ES-I3 (cell line): ENCODE results near the gene CHSY1.

Source experiments
- H3K36me3 ChIP-seq: 2 replicates; pipeline ENCODE4 v1.6.1; 2013; ENCODE audit warnings: mild to moderate bottlenecking, low read length, control low read depth, moderate library complexity; ENCODE audit not compliant: insufficient read depth
- H3K4me1 ChIP-seq: 2 replicates; pipeline ENCODE4 v1.6.1; 2013; ENCODE audit warnings: mild to moderate bottlenecking, control low read depth, low read length; ENCODE audit not compliant: insufficient read depth
- H3K9ac ChIP-seq: 2 replicates; pipeline ENCODE4 v1.6.1; 2013; ENCODE audit warnings: low read depth, mild to moderate bottlenecking, low read length, moderate library complexity
- H3K9me3 ChIP-seq: 2 replicates; pipeline ENCODE4 v1.6.1; 2013; ENCODE audit warnings: mild to moderate bottlenecking, low read length, moderate library complexity; ENCODE audit not compliant: control insufficient read depth, insufficient read depth

Gene CHSY1

DNA sequence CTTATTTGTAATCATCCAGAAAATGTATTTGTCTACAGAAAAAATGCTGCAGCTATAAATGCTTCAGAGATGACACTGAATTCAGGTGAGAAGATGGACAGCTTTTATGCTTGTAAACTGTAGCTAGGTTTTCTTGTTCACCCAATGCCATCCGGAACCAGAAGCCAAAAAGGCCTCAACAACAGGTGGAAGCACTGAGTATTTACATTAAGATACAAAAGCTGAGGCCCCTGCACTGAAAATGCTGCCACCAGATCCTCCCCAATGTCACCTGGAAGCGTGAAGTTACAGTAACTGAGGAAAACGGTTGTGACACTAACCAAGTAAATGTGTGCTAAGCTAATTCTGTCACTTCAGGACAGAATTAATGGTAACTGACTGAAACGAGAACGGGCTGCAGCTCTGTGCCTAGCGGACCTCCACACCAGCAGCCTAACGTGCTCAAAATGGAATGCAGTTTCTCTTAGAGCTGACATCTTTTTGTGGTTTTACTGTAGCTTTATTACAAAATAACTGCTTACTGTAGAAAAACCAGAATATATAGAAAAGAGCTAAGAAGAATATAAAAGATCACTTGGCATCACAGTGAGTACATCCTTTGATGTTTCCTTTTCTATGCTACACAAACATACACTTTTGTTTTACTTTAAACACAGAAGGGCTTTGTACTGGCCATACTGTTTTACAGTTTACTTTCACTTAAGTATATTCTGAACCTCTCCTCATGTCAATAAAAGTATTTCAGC lies 7.6 kb downstream of the CHSY1 start:
- Histone ChIP-seq H3K4me1 (peaks cover 47% of the 10 kb centered on the region), H3K36me3 (peaks cover 11% of the 10 kb centered on the region; the same call in 1 of the 2 replicates), H3K9ac (no peak overlapping the region), H3K9me3 (no peaks in the 10 kb centered on the region)

DNA sequence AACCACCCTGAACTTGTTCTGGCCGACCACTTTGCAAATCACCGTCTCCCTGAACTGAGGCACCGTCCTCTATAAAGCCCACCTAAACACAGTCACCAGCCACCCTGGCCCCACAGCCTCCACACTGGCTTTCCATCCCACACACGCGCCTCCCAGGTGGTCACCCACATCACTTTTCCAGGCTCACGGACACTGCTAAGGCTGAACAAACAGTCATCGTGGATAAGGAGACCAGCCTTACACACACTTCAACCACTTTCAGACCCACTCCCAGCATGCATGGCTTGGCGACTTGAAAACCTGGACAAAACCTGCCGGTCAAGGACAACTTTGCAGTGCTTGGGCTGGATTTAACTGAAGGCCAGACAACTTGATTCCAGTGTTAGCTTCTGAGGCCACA lies 8.4 kb downstream of the CHSY1 start:
- H3K9me3 ChIP-seq: no peaks in the 10 kb centered on the region
- H3K9ac ChIP-seq: no peak overlapping the region
- peaks cover 11% of the 10 kb centered on the region; the same call in 1 of the 2 replicates for H3K36me3 ChIP-seq
- peaks cover 47% of the 10 kb centered on the region for H3K4me1 ChIP-seq

- Histone ChIP-seq H3K36me3 (peaks cover 11% of the 10 kb centered on the region; the same call in 1 of the 2 replicates), H3K4me1 (peaks cover 43% of the 10 kb centered on the region), H3K9me3 (no peaks in the 10 kb centered on the region), H3K9ac (no peak overlapping the region)
Observed at GRCh38 chr15:101242999-101243336, 8.9 kb downstream of the CHSY1 start.

- Histone ChIP-seq H3K36me3 (peaks cover 11% of the 10 kb centered on the region; the same call in 1 of the 2 replicates), H3K9ac (no peak overlapping the region), H3K9me3 (no peaks in the 10 kb centered on the region), H3K4me1 (peaks cover 37% of the 10 kb centered on the region)
Observed at GRCh38 chr15:101242160-101242998, 9.5 kb downstream of the CHSY1 start.

DNA sequence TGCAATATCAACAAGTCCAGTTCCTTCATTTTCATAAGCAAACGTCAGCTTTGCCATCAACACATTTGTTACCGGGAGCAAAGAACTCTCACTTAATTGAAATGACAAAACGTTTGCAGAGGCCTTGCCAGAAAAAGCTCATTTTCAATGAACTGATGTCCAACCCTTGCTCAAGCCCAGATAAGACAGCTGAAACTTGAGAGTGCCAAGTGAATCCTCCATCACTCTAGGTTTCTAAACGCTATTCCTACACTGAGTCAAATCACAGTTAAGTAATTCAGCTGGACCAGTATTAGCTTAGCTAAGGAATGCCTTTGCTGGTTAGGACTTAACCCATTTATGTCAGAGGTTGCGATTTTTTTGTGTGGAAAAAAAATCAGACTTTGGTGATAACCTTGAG lies 11.5 kb downstream of the CHSY1 start:
- no peaks in the 10 kb centered on the region for H3K9me3 ChIP-seq
- H3K36me3 ChIP-seq: peaks cover 6% of the 10 kb centered on the region; the same call in 1 of the 2 replicates
- peaks cover 31% of the 10 kb centered on the region for H3K4me1 ChIP-seq
- no peak overlapping the region for H3K9ac ChIP-seq

- Histone ChIP-seq H3K9me3 (no peaks in the 10 kb centered on the region), H3K9ac (no peak overlapping the region), H3K4me1 (peaks cover 28% of the 10 kb centered on the region)
Observed at GRCh38 chr15:101239724-101240136, 12.1 kb downstream of the CHSY1 start.

GRCh38 chr15:101237251-101237650 lies 14.6 kb downstream of the CHSY1 start:
- Histone ChIP-seq H3K9ac (no peak overlapping the region), H3K9me3 (no peaks in the 10 kb centered on the region), H3K4me1 (peaks cover 4% of the 10 kb centered on the region; the same call in 1 of the 2 replicates), H3K36me3 (peaks cover 10% of the 10 kb centered on the region; the same call in 1 of the 2 replicates)

More at GRCh38 chr15:101239724-101240136, 12.1 kb downstream of the CHSY1 start:
- H3K36me3 ChIP-seq: peaks cover 6% of the 10 kb centered on the region; the same call in 1 of the 2 replicates

- Histone ChIP-seq H3K4me1 (no peaks in the 10 kb centered on the region), H3K36me3 (peaks cover 9% of the 10 kb centered on the region; the same call in 1 of the 2 replicates), H3K9me3 (no peaks in the 10 kb centered on the region), H3K9ac (no peak overlapping the region)
Observed at GRCh38 chr15:101233651-101234280, 18.1 kb downstream of the CHSY1 start.

DNA sequence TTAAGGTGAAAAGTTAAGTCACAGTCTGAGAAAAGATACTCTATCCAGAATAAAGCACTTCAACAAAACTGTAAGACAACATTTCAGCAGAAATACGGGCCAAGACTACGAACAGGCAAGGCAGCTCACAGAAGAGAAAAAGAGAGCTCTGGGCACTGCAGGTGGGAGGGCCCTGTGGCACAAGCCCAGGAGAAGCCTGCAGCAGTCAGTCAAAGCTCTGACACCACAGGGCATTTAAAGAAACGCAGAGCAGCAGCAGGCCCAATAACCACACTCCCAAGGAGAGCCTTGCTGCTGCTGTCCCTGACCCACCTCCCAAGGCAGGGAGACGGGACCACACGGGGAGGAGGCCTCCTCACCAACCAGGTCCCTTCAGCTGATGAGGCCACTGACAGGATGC lies 19.2 kb downstream of the CHSY1 start:
- H3K36me3 ChIP-seq: peaks cover 9% of the 10 kb centered on the region; the same call in 1 of the 2 replicates
- no peak overlapping the region for H3K9ac ChIP-seq
- 0 out of 2 replicates have a peak, but pooled peaks cover 5% of the 10 kb centered on the region for H3K4me1 ChIP-seq
- H3K9me3 ChIP-seq: no peaks in the 10 kb centered on the region

DNA sequence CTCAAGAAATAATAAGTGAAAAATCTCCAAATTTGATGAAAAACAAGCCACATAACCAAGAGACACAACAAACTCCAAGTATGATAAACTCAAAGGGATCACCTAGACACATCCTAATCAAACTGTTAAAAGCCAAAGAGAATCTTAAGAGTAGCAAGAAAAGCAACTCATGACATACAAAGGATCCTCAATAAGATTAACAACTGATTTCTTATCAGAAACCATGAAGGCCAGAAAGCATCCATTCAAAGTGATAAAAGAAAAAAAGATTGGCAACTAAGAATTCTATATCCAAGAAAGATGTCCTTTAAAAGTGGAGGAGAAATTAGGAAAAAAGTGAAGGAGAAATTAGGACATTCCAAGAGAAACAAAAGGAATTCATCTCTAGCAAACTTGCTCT lies 23.5 kb downstream of the CHSY1 start:
- H3K9me3 ChIP-seq: no peaks in the 10 kb centered on the region
- 0 out of 2 replicates have a peak, but pooled peaks cover 11% of the 10 kb centered on the region for H3K4me1 ChIP-seq
- H3K9ac ChIP-seq: no peak overlapping the region
- no peaks in the 10 kb centered on the region; the same call in 1 of the 2 replicates for H3K36me3 ChIP-seq

- no peak overlapping the region for H3K9ac ChIP-seq
- H3K4me1 ChIP-seq: peaks cover 13% of the 10 kb centered on the region; the same call in 1 of the 2 replicates
- H3K36me3 ChIP-seq: no peaks in the 10 kb centered on the region; the same call in 1 of the 2 replicates
- H3K9me3 ChIP-seq: no peaks in the 10 kb centered on the region
Observed at GRCh38 chr15:101225658-101226057, 26.2 kb downstream of the CHSY1 start.

DNA sequence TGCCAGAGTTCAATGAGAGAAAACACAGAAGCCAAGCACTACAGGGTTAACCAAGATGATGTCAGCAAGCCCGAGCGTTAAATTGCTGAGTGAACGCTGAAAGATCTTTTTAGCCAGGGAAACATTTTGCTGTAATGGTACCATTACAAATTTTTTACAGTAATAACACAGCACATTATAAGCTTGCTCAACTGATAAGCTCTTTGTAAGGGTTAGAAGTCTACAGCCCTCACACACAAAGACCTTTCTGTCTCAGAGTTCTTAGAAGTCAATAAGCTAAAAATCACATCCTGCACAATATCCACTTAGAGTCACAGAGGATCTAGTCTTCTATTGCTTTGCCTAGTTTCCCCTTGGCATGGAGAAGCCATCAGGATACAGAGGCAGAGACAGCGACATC lies 29.9 kb downstream of the CHSY1 start:
- Histone ChIP-seq H3K9me3 (no peaks in the 10 kb centered on the region), H3K9ac (no peak overlapping the region), H3K4me1 (peaks cover 3% of the 10 kb centered on the region; the same call in 1 of the 2 replicates), H3K36me3 (no peaks in the 10 kb centered on the region; the same call in 1 of the 2 replicates)

DNA sequence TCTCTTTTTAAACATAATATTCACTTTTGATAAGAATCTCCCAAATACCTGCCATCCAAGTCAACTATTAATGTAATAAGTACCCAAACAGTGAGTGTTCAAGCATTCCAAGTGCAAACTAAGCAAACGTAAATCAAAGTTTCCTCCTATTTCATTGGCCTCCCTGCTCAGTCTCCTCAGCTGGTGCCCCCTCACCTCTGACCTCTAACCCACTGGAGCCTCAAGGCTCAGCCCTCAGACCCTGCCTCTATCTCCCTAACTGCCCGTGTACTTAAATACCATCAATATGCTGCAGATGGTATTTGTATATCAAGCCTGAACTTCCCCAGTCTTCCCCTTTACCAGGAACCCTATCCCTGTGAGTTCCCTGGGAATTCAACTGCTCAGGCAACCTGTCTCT lies 31.8 kb downstream of the CHSY1 start:
- H3K9ac ChIP-seq: no peak overlapping the region
- H3K4me1 ChIP-seq: peaks cover 3% of the 10 kb centered on the region; the same call in 1 of the 2 replicates
- H3K9me3 ChIP-seq: no peaks in the 10 kb centered on the region
- peaks cover 3% of the 10 kb centered on the region for H3K36me3 ChIP-seq

DNA sequence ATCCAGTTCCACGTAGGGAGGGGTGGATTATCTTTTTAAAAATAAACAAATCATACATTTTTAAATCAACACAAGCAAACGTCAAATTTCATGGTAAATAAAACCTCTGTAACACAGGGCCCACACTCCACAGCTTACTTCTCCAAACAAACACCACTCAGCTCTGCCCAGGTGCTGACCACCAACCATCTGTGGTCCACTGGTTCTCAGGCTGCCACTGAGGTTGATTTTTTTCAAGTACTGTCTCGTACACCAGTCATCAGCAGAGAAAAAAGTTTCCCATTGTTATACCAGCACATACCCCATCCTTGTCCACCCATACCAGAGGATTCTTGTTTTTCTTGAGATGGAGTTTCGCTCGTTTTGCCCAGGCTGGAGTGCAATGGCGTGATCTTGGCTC lies 32.4 kb downstream of the CHSY1 start:
- no peak overlapping the region for H3K9ac ChIP-seq
- H3K4me1 ChIP-seq: peaks cover 3% of the 10 kb centered on the region; the same call in 1 of the 2 replicates
- H3K9me3 ChIP-seq: no peaks in the 10 kb centered on the region
- peaks cover 6% of the 10 kb centered on the region for H3K36me3 ChIP-seq
